ENCODE measurements around the gene NR2F1-AS1.
"Not testable (repeated sequence)": the region's sequence is repeated elsewhere in the genome, so short reads cannot be mapped to it uniquely, and the experiment has no call there.

Gene NR2F1-AS1

GRCh38 chr5:93512799-93513198, 68.2 kb downstream of the NR2F1-AS1 start:
- no peak for DNase-seq

DNA sequence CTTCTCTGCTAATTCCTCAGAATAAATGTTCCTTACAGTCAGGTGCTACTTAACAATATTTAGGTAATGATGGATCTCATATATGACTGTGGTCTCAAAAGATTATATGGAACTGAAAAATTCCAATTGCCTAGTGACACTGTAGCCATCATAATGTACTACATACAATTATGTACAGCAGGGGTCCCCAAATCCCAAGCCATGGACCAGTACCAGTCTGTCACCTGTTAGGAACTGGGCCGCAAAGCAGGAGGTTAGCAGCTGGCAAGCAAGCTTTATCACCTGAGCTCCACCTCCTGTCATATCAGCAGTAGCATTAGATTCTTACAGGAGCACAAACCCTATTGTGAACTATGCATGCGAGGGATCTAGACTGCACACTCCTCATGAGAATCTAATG, 69.6 kb downstream of the NR2F1-AS1 start:
- DNase-seq, result no peak

- no peak for DNase-seq
Measured at GRCh38 chr5:93510626-93511380, 70.2 kb downstream of the NR2F1-AS1 start.

GRCh38 chr5:93505553-93505952, 75.5 kb downstream of the NR2F1-AS1 start:
- not testable (repeated sequence) for DNase-seq

GRCh38 chr5:93503598-93504067, 77.4 kb downstream of the NR2F1-AS1 start:
- DNase-seq, result no peak

DNA sequence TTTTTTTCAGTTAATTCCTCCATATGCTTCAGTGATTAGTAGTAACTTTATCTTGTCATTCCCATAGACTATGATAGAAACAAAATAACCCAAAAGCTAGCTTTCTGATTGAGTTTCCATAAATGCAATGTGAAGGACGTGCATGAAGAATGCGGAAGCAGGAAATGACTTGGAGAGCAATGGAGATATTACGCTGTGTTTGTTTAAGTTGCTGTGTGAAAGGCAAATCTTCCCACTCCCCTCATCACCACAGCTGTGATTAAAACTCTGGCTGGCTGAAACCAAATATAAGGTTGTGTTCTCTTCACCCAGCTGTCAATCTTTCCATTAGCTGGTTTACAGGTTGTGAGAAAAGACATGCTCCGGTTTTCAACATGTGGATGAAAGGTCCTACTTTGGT, 83.9 kb downstream of the NR2F1-AS1 start:
- DNase-seq, result no peak

DNA sequence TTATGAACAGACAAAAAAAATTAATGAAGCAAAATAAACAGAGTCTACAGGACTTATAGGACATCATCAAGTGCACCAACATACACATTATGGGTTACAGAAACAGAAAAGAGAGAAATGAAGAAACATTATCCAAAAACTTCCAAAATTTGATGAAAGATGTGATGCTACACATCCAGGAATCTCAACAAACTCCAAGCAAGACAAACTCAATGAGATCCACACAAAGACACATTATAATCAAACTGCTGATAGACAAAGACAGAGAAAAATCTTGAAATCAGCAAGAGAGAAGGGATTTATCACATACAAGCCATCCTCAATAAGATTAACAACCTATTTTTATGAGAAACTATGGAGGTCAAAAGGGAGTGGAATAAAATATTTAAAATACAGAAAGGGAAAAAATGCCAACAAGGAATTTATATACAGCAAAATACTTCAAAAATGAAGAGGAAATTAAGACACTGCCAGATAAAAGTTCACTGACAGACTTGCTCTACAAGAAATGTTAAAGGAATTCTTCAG, 101.0 kb downstream of the NR2F1-AS1 start:
- no peak for DNase-seq

GRCh38 chr5:93477816-93478215, 103.2 kb downstream of the NR2F1-AS1 start:
- DNase-seq, result no peak

DNA sequence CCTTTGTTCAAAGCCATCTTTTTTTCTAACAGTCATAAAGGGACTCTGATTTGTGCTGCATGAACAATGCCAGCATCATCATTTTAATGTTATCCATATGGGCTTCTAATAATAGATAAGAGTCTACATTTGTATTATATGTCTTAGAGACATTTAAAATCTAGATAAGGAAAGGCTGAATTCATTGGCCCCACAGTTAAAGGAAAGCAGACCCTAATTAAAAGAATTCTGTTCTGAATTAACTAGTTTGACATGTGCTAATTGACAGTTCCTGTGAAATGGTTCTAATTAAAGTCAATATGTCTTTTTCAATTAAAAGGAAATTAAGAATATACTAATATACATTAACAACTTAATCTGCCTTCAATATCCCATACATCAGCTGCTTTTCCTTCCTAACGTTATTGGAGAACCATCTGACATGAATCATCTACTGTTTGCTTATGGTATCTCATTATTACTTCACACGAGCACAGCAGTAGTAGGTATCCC, 104.7 kb downstream of the NR2F1-AS1 start:
- DNase-seq, result no peak

DNA sequence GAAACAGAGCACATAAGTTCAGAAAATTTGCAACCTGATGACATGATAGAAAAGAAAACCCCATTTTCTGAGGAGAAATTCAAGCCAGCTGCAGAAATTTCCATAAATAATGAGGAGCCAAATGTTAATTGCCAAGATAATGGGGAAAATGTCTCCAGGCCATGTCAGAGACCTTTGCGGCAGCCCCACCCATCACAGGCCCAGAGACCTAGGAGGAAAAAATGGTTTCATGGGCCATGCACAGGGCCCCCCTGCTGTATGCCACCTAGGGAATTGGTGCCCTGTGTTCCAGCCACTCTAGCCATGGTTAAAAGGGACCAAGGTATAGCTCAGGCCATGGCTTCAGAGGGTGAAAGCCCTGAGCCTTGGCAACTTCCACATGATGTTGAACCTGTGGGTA, 118.1 kb downstream of the NR2F1-AS1 start:
- no peak for DNase-seq

DNA sequence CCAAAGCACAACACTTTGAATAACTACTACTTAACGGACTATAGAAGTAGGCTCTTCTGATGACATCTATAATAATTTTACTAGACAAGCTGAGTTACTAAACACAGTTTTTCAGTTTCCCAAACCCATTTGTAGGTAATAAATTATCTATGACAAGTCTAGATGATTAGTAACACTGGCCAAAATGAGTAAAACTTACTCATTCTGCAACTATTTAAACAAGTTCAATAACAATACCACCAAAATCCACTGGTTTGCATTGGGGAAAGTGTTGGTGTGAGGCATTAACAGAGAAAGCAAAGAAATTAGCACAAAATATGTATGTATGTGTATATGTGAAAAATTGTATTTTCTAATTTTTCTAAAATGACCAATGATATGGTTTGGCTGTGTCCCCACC, 119.3 kb downstream of the NR2F1-AS1 start:
- DNase-seq, result no peak

- DNase-seq, result no peak
Measured at GRCh38 chr5:93460286-93460685, 120.7 kb downstream of the NR2F1-AS1 start.

- DNase-seq, result not testable (repeated sequence)
Measured at GRCh38 chr5:93456796-93457195, 124.2 kb downstream of the NR2F1-AS1 start.

- DNase-seq, result no peak
Measured at GRCh38 chr5:93454896-93455295, 126.1 kb downstream of the NR2F1-AS1 start.

- no peak for DNase-seq
Measured at GRCh38 chr5:93452255-93452654, 128.8 kb downstream of the NR2F1-AS1 start.

- DNase-seq, result no peak
Measured at GRCh38 chr5:93438124-93438523, 142.9 kb downstream of the NR2F1-AS1 start.

GRCh38 chr5:93436083-93436482, 144.9 kb downstream of the NR2F1-AS1 start:
- no peak for DNase-seq

DNA sequence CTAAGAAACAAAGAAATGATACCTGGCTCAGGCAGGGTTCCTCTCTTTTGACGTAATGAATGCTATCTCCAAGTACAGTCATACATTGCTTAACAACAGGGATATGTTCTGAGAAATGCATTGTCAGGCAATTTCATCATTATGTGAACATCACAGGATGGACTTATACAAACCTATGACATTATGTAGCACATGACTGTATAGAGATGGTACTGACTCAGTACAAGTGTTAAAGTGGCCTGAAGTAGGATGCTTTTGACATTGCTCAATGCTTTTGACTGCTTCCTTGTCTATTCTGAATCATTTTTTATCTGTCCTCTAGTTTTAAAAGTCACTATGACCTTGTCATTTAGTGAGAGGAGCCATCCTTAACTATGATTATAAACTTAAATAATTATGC, 147.6 kb downstream of the NR2F1-AS1 start:
- DNase-seq, result no peak

- DNase-seq, result no peak
Measured at GRCh38 chr5:93431250-93431649, 149.8 kb downstream of the NR2F1-AS1 start.

GRCh38 chr5:93430673-93431199, 150.3 kb downstream of the NR2F1-AS1 start:
- no peak for DNase-seq

GRCh38 chr5:93430118-93430517, 150.9 kb downstream of the NR2F1-AS1 start:
- DNase-seq, result no peak

GRCh38 chr5:93428868-93429267, 152.2 kb downstream of the NR2F1-AS1 start:
- no peak for DNase-seq

DNA sequence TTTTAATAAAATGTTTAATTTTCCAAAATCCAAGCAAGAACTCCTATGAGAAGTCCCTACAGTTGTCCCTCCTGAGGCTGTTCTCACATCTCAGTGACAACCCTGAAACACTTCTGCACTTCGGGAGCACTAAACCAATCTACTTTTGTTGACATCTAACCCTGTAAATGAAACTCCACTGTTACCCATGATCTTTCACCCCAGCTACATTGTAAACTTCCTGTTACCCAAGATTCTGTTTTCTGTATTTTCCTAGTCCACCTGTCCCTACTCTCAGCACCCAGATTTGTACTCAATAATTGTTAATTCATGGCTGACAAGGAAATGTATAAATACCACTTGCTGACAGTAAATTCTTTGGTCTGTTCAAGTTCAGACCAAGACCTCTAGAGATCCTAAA, 153.7 kb downstream of the NR2F1-AS1 start:
- no peak for DNase-seq

DNA sequence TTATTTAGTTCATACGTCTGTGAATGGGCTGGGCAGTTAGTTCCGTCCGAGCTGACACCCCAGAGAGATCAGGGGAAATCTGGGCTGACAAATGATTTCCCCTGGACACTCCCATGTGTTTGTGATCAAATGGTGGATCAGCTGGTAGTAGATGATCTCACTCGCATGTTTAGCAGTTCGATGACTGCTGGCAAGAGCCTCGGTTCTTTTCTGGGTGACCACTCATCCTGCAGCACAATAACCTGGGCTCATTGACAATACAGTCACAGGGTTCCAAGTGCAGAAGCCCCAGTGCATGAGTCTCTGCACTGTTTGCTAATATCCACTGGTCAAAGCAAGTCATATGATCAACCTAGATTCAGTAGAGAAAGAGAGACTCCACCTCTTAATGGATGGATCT, 155.9 kb downstream of the NR2F1-AS1 start:
- DNase-seq, result no peak

Measured in CD4-positive, alpha-beta T cell treated with Interleukin-21 for 1 hour (primary cell).